IPS-18a (cell line): ENCODE data around the gene HADH.
A peak's percentile ranks its signal among the peaks of the same experiment; 100 is the strongest.
"Not testable (repeated sequence)": the region's sequence is repeated elsewhere in the genome, so short reads cannot be mapped to it uniquely, and the experiment has no call there.

Experiments used
- H3K27ac ChIP-seq: one replicate; pipeline ENCODE4 v1.5.1; 2013; ENCODE audit warnings: low read length
- H3K27me3 ChIP-seq: one replicate; pipeline ENCODE4 v1.6.1; 2013; ENCODE audit warnings: mild to moderate bottlenecking, low read length; ENCODE audit not compliant: control insufficient read depth, insufficient read depth
- H3K36me3 ChIP-seq: one replicate; pipeline ENCODE4 v1.6.1; 2013; ENCODE audit warnings: low read depth, low read length; ENCODE audit not compliant: control insufficient read depth
- H3K4me1 ChIP-seq: one replicate; pipeline ENCODE4 v1.6.1; 2013; ENCODE audit warnings: low read depth, low read length; ENCODE audit not compliant: control insufficient read depth
- H3K4me3 ChIP-seq: one replicate; pipeline ENCODE4 v1.5.1; 2013; ENCODE audit warnings: low read length
- H3K9ac ChIP-seq: one replicate; pipeline ENCODE4 v1.6.1; 2013; ENCODE audit warnings: mild to moderate bottlenecking, low read length, moderate library complexity
- H3K9me3 ChIP-seq: one replicate; pipeline ENCODE4 v1.6.1; 2013; ENCODE audit warnings: low read depth, low read length; ENCODE audit not compliant: control insufficient read depth

The HADH gene

GRCh38 chr4:107989537-107990386, at the start of gene HADH:
TSS of gene HADH (plus strand) at chr4:107989889. CDS start at chr4:107989933, 44 bp downstream.
- Histone ChIP-seq H3K9me3 (no peaks in the 10 kb centered on the region), H3K27ac (no peak within 1 kb of the TSS), H3K36me3 (no peaks in the 10 kb centered on the region), H3K4me3 (peak within 1 kb of the TSS; percentile 84), H3K9ac (peak within 1 kb of the TSS; percentile 83), H3K4me1 (peaks cover 10% of the 10 kb centered on the region), H3K27me3 (peaks cover 4% of the 10 kb centered on the region)

DNA sequence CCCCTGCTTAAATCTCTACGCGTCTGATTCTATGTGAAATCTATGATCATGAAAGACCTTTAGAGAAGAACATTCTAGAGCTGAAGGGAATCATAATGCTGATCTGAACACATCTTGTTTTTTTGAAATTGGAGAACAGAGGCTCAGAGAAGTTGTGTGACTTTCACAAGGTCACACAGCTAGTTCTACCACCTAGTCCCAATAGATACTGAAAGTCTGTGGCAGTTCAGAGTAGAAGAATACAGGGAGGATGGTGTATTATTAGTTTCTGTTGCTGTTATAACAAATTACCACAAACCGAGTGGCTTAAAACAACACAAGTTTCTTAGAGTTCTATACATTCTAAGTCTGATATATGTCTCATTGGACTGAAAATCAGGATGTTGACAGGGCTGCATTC, 43.9 kb upstream of the HADH start:
- Histone ChIP-seq H3K27me3 (no peaks in the 10 kb centered on the region), H3K4me1 (no peaks in the 10 kb centered on the region), H3K36me3 (peaks cover 13% of the 10 kb centered on the region), H3K9me3 (no peaks in the 10 kb centered on the region), H3K4me3 (no peak overlapping the region), H3K9ac (no peak overlapping the region), H3K27ac (no peak overlapping the region)

GRCh38 chr4:107950746-107951540, 38.7 kb upstream of the HADH start:
- H3K4me1 ChIP-seq = no peaks in the 10 kb centered on the region

DNA sequence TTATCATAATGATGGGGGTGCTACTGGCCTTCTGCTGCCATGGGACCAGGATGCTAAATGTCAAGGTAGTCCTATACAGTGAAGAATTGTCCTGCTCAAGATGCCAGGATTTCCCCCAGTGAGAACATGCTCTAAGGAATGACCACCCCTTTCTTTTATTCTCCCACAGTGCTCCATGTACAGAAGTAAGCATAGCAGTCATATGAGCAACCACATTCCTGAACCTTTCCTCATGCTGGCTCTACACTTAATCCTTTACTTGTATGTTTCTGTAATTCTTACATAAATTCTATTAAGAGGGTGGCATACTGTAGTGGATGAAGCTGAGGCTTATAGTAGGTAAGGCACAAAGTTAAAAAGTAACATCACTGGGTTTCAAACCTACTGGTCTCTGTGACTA, 38.1 kb upstream of the HADH start:
- H3K4me1 ChIP-seq = no peaks in the 10 kb centered on the region
- H3K27me3 ChIP-seq = no peaks in the 10 kb centered on the region
- peaks cover 13% of the 10 kb centered on the region for H3K36me3 ChIP-seq
- H3K4me3 ChIP-seq = no peak overlapping the region
- H3K27ac ChIP-seq = no peak overlapping the region
- peaks cover 4% of the 10 kb centered on the region for H3K9me3 ChIP-seq
- no peak overlapping the region for H3K9ac ChIP-seq

More at GRCh38 chr4:107950746-107951540, 38.7 kb upstream of the HADH start:
- H3K27me3 ChIP-seq = no peaks in the 10 kb centered on the region
- no peak overlapping the region for H3K27ac ChIP-seq
- H3K9me3 ChIP-seq = no peaks in the 10 kb centered on the region
- peaks cover 13% of the 10 kb centered on the region for H3K36me3 ChIP-seq
- H3K4me3 ChIP-seq = no peak overlapping the region
- no peak overlapping the region for H3K9ac ChIP-seq

DNA sequence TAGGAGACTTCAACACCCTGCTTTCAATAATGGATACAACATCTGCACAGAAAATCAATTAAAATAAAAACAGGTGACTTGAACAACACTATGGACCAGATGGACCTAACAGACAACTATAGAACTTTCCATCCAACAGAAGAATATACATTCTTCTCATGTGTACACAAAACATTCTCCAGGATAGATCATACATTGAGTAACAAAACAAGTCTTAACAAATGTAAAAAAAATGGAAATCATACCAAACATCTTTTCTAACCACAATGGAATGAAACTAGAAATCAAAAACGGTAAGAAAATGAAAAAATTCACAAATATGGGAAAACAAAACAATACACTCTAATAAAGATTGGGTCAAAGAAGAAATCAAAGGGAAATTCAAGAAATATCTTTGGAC, 33.7 kb upstream of the HADH start:
- peaks cover 4% of the 10 kb centered on the region for H3K9me3 ChIP-seq

GRCh38 chr4:107966903-107967302, 22.8 kb upstream of the HADH start:
- no peak overlapping the region for H3K27ac ChIP-seq
- no peaks in the 10 kb centered on the region for H3K36me3 ChIP-seq
- no peaks in the 10 kb centered on the region for H3K4me1 ChIP-seq
- H3K9me3 ChIP-seq = no peaks in the 10 kb centered on the region
- no peaks in the 10 kb centered on the region for H3K27me3 ChIP-seq
- no peak overlapping the region for H3K9ac ChIP-seq
- no peak overlapping the region for H3K4me3 ChIP-seq

More for the DNA sequence above, 33.7 kb upstream of the HADH start:
- Histone ChIP-seq H3K4me3 (no peak overlapping the region), H3K27ac (no peak overlapping the region), H3K27me3 (no peaks in the 10 kb centered on the region), H3K36me3 (no peaks in the 10 kb centered on the region), H3K9ac (no peak overlapping the region), H3K4me1 (no peaks in the 10 kb centered on the region)

DNA sequence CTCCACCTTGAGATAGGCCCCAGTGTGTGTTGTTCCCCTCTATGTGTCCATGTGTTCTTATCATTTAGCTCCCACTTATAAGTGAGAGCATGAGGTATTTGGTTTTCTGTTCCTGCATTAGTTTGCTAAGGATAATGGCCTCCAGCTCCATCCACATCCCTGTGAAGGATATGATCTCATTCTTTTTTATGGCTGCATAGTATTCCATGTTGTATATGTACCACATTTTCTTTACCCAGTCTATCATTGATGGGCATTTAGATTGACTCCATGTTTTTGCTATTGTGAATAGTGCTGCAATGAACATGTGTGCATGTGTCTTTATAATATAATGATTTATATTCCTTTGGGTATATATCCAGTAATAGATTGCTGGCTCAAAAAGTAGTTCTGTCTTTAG, 22.2 kb upstream of the HADH start:
- H3K27ac ChIP-seq, H3K9ac ChIP-seq, H3K27me3 ChIP-seq, H3K36me3 ChIP-seq, H3K4me1 ChIP-seq, H3K4me3 ChIP-seq, H3K9me3 ChIP-seq: not testable (repeated sequence)

- not testable (repeated sequence) for H3K9ac ChIP-seq, H3K36me3 ChIP-seq, H3K4me3 ChIP-seq, H3K27ac ChIP-seq, H3K4me1 ChIP-seq, H3K9me3 ChIP-seq, H3K27me3 ChIP-seq
Observed at GRCh38 chr4:107967921-107968320, 21.8 kb upstream of the HADH start.

DNA sequence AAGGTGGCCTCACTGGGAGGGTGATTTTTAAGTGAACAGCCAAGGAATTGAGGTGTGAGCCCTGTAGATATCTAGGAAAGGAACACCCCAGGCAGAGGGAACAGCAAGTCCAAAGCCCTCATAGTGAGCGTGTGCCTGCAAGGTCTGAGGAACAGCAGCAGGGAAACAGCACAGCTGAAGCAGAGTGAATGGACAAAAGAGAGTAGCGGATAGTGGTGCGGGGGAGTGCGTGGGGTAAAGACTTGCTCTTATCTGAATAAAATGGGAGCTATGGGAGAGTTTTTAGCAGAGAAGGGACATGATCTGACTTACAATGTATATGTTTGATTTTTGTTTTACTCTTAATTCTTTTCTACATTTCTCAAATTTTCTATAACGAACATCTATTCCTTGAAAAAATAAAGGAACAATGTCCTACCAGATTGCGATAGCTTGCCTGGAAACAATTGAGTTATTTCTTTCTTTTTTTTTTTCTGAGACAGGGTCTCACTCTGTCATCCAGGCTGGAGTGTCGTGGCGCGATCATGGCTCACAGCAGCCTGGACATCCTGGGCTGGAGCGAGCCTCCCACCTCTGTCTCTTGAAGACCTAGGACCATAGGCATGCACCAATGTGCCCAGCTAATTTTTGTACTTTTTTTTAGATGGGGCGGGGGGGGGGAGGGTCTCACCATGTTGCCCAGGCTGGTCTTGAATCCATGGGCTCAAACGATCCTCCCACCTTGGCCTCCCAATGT, 19.5 kb upstream of the HADH start:
- Histone ChIP-seq H3K9me3 (no peaks in the 10 kb centered on the region), H3K4me1 (no peaks in the 10 kb centered on the region), H3K27me3 (no peaks in the 10 kb centered on the region), H3K36me3 (no peaks in the 10 kb centered on the region), H3K27ac (no peak overlapping the region), H3K4me3 (no peak overlapping the region), H3K9ac (no peak overlapping the region)

DNA sequence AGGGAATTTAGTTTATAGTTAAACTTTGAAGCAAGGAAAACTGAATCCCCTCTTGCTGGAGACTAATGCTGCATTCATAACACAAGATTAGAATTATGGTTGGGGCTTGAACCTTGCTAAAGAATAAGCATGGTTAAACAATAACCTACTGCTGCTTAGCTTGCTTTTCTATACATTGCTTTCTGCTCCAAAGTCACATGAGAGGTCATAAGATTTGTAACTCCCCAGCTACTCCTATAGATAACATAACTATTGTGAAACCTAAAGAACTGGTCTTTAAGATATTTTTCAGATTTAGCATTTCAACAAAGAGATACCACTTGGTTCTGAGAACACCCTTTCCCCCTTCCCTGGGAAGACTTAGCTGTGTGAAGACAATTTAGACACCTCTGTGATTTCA, 17.1 kb upstream of the HADH start:
- no peak overlapping the region for H3K4me3 ChIP-seq
- H3K9me3 ChIP-seq = no peaks in the 10 kb centered on the region
- H3K4me1 ChIP-seq = no peaks in the 10 kb centered on the region
- H3K27ac ChIP-seq = no peak overlapping the region
- no peaks in the 10 kb centered on the region for H3K27me3 ChIP-seq
- H3K36me3 ChIP-seq = no peaks in the 10 kb centered on the region
- no peak overlapping the region for H3K9ac ChIP-seq

DNA sequence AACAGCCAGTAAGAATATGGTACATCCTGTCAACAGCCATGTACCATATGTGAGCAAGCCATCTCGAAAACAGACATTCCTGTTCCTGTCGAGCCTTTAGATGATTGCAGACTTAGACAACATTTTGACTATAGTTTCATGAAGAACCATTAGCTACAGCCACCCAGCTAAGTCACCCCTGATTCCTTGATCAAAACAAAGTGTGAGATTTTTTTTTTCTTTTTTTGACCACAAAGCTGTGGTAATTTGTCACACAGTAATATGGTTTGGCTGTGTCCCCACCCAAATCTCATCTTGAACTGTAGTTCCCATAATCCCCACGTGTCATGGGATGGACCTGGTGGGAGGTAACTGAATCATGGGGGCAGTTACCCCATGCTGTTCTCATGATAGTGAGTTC, 15.2 kb upstream of the HADH start:
- H3K27me3 ChIP-seq = no peaks in the 10 kb centered on the region
- no peak overlapping the region for H3K4me3 ChIP-seq
- no peak overlapping the region for H3K27ac ChIP-seq
- H3K9me3 ChIP-seq = no peaks in the 10 kb centered on the region
- H3K9ac ChIP-seq = no peak overlapping the region
- no peaks in the 10 kb centered on the region for H3K4me1 ChIP-seq
- no peaks in the 10 kb centered on the region for H3K36me3 ChIP-seq
